Iris pigment epithelial cell (primary cell): ENCODE results near the gene OR7G1.
"Not testable (repeated sequence)": the region's sequence is repeated elsewhere in the genome, so short reads cannot be mapped to it uniquely, and the experiment has no call there.

Source experiments
- DNase-seq: peaks from one replicate; pipeline ENCODE4 v3.0.0-alpha.2; 2011; ENCODE audit warnings: low read depth

OR7G1 gene

GRCh38 chr19:9076901-9077300 is 38.7 kb downstream of the OR7G1 start:
- DNase-seq = no peak

- DNase-seq = peak; percentile 98
Observed at GRCh38 chr19:9075064-9075949, 40.3 kb downstream of the OR7G1 start.

GRCh38 chr19:9073806-9074205 is 41.8 kb downstream of the OR7G1 start:
- DNase-seq = no peak

- DNase-seq = not testable (repeated sequence)
Observed at GRCh38 chr19:9071720-9072119, 43.8 kb downstream of the OR7G1 start.

- DNase-seq = no peak
Observed at GRCh38 chr19:9070066-9070465, 45.5 kb downstream of the OR7G1 start.

GRCh38 chr19:9065457-9066014 is 50.0 kb downstream of the OR7G1 start:
- no peak for DNase-seq
